Measurements from ENCODE around the gene IWS1. TPM values are rescaled to one million over a fixed set of nuclear protein-coding genes. Genes with fewer than 3 reads are reported as not detected.
"Not testable (repeated sequence)": the region's sequence is repeated elsewhere in the genome, so short reads cannot be mapped to it uniquely, and the experiment has no call there.

The IWS1 gene
- total RNA-seq, 1 experiment from 2014 or later: 29.0 TPM

DNA sequence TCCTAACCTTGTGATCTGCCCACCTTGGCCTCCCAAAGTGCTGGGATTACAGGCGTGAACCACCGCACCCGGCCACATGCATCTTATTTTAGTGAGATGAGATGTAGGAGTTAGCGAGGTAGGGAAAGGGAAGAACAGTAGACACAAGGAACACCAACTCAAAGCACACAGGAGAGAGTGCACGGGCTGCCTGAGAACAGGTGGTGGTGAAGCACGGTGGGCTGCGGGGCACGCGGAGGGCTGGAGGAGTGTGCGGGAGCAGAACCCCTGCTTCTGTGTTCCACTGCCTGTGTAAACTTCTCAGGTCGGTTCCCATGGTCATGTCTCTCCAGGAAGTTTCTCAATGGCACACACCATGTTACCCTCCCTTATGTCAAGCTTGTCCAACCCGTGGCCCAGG is 69.3 kb downstream of the IWS1 start:
- H3K9me3 ChIP-seq: no peaks in the 10 kb centered on the region

DNA sequence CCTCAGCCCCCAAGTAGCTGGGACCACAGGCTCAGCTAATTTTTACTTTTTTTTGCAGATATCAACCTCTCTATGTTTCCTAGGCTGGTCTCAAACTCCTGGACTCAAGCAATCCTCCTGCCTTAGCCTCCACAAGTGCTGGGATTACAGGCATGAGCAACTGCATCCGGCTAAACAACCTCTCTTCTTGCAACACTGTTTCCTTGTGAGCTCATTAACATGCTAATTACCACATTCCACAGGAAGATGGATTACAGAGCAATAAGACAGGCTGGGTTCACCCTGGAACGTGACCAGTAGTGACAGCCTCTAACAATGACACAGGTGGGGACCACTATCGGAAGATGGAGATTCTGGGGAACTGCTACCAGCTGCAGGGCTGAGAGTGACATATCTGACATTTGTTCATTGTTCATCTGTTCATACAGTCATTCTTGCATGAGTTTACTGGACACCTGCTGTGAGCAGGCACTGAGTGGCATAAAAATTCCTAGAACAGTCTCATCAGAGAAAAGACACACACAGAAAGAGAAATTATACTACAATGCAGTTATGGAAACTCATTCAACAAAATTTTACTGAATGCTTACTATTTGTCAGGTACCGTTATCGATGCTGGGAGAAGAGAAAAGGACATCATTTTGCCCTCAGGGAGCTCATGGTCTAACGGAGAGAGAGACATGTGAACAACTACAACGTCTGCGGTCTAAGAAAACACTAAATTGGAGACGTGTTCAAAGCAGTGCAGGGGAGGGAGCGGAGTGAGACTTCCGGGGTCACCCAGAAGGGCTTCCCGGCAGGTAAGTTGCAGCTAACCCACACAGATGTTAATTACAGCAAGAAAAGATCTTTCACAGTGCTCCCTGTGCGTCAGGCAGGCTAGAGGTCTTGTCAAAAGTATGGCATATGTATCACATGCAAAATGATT is 70.5 kb downstream of the IWS1 start:
- Histone ChIP-seq H3K4me3 (no peak overlapping the region), H3K27me3 (no peaks in the 10 kb centered on the region), H3K9me3 (no peaks in the 10 kb centered on the region), H3K36me3 (peaks cover 2% of the 10 kb centered on the region; the same call in 1 of the 2 replicates)
- no peak for DNase-seq

More for the DNA sequence above, 69.3 kb downstream of the IWS1 start:
- Histone ChIP-seq H3K36me3 (peaks cover 2% of the 10 kb centered on the region; the same call in 1 of the 2 replicates), H3K27me3 (no peaks in the 10 kb centered on the region), H3K4me3 (no peak overlapping the region)
- no peak for DNase-seq

DNA sequence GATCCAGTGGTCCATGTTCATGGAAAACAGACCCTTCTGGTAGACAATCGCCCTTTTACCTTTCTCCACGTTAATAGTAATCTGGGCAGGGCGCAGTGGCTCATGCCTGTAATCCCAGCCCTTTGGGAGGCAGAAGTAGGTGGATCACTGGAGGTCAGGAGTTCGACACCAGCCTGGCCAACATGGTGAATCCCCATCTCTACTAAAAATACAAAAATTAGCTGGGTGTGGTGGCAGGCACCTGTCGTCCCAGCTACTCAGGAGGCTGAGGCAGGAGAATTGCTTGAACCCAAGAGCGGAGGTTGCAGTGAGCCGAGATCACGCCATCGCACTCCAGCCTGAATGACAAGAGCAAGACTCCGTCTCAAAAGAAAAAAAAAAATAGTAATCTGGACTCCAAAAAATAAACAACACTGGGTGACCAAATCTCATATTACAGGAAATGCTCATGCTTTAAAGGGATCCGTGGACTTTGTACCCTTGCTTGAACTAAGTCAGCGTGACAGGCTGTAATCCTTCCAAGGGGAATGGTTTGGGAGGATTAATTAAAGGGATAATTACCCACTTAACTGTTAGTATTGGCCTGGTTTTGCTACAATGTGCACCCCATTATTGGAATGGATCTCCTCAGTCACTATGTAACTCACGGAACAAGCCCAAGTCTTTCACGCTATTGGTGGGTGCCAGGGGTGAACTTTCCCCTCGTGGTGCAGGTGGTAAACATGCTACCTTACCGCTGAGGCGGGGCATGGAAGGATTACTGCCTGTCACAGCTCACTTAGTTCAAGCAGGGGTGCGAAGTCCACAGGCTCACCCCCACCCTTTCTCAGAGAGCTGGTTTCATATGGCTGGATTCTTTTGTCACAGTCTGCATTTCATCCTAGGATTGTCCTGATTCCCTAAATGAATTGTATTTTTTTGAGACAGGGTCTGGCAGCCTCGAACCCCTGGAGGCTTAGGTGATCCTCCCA is 71.4 kb downstream of the IWS1 start:
- Histone ChIP-seq H3K27me3 (no peaks in the 10 kb centered on the region), H3K9me3 (no peaks in the 10 kb centered on the region), H3K4me3 (no peak overlapping the region), H3K36me3 (no peaks in the 10 kb centered on the region; the same call in 1 of the 2 replicates)
- DNase-seq: no peak

DNA sequence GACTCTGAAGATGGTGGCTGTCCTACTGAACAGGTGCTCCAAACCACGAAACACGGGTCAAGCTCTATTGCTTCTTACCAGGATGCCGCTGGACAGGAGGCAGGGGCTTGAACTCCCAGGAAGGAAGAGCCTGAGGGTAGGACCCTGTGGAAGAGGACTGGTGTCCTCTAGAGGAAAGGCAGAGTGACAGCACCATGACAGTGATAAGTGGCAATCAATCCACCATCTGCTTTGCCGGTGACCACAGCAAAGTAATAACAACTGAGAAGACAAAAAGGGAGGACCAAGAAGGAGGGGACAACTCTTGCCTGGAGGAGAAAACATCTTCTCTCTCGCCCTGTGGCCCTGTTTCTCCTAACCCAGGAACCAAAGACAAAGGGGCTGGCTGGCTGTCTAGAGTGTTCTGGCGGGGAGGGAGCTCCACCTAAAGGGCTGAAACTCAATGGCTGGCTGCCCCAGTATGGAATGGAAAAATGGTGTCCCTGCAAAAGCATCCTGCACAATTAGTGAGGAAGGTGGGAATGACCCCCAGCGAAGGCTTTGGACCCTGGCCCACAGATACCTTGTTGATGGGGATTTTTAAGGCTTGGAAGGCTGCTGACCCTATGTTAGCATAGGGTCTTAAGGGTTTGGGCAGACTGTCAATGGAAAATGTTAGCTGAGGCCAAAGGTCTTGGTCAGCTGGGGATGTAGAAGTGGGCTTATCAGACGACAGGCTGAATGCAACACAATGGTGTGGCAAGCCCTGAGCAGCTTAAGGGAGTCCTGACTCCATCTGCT is 72.7 kb downstream of the IWS1 start:
- Histone ChIP-seq H3K4me3 (no peak overlapping the region), H3K36me3 (no peaks in the 10 kb centered on the region), H3K27me3 (no peaks in the 10 kb centered on the region), H3K9me3 (no peaks in the 10 kb centered on the region)
- DNase-seq: no peak

DNA sequence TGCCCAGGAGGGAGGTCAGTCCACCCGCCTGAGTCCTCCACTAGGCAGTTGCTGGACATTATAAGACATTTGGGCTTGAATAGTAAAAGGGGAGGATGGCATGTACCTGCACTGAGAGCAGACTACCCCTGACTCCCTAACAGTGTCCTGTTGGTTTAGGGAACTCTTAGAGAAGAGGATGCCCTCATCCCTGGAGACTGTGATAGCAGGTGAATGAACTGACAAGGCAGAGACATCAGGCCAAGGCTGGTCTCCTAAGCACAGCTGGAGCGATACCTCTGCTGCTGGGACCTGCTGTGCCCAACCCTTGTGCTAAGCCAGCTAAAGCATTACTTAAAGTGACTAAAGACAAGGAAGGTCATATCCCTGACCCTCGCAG is 73.3 kb downstream of the IWS1 start:
- no peaks in the 10 kb centered on the region for H3K27me3 ChIP-seq
- H3K36me3 ChIP-seq: no peaks in the 10 kb centered on the region
- no peaks in the 10 kb centered on the region for H3K9me3 ChIP-seq
- DNase-seq: no peak
- no peak overlapping the region for H3K4me3 ChIP-seq

DNA sequence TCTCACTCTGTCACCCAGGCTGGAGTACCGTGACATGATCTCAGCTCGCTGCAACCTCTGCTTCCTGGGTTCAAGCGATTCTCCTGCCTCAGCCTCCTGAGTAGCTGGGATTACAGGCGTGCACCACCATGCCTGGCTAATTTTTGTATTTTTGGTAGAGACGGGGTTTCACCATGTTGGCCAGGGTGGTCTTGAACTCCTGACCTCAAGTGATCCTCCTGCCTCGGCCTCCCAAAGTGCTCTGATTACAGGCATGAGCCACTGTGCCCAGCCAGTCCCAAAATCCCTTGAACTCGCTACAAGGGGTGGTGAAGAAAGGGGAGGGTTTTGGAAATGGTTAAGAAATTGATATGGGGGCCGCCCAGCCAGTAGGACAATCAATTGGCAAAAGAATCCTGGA is 73.9 kb downstream of the IWS1 start:
- not testable (repeated sequence) for H3K27me3 ChIP-seq, H3K36me3 ChIP-seq, DNase-seq, H3K4me3 ChIP-seq, H3K9me3 ChIP-seq

DNA sequence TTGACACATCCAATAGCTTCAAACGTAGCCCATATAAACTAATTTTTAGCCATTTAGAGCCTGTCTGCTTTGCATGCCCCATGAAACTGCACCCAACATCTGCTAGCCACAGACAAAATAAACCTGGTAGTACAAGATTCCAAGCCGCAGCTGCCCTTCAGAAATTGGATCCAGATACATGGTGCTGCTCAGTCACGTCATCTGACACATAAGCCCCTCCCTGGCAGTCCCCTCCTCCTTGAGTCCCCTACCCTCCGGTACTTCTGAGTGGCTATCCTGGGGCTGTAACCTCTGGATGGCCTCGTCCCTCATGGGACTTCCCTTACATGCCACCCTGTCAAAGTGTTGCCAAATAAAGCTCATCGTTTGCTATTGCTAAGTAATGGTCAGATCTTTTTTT is 74.3 kb downstream of the IWS1 start:
- H3K36me3 ChIP-seq: no peaks in the 10 kb centered on the region
- no peak for DNase-seq
- no peaks in the 10 kb centered on the region for H3K9me3 ChIP-seq
- H3K4me3 ChIP-seq: no peak overlapping the region
- H3K27me3 ChIP-seq: no peaks in the 10 kb centered on the region

DNA sequence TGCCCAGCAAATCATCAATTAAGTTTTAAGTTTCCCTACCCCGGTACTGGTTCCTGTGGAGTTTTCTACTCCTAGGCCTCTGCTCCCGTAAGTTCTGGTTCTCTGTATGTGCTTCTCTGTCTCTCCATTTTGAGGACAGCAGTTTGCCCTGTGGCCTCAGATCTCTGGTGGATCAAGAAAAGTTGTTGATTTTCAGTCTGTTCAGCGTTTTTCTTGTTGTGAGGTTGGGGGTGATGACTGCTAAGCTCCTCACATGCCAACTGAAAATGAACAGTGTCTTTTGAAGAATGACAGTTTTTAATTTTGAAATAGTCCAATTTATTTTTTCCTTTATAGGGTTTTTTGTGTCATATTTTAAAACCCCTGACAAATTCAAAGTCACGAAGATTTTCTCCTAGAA is 76.4 kb downstream of the IWS1 start:
- DNase-seq: no peak
- peaks cover under 1% of the 10 kb centered on the region; the same call in 1 of the 2 replicates for H3K9me3 ChIP-seq
- H3K27me3 ChIP-seq: no peaks in the 10 kb centered on the region
- no peak overlapping the region for H3K4me3 ChIP-seq
- H3K36me3 ChIP-seq: no peaks in the 10 kb centered on the region

DNA sequence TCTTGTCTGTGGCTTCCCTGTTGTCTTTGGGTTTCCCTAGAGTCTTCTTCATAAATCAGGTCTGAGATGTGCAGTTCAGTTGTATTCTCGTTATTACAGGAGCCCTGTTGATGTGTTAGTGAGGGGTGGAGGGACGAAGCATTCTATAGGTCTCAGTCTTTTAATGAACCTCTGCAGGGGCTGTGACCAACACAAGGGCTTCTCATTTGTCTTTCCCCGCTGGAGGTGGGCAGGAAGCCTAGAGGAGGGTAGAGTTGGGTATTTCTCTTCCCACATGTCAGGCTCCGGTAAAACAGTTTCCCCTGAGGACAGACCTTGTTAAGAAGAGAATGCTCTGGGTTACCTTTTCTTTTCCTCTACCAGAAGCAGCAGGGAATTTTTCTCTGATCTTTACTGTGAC is 76.9 kb downstream of the IWS1 start:
- H3K27me3 ChIP-seq: no peaks in the 10 kb centered on the region
- peaks cover 3% of the 10 kb centered on the region; the same call in 1 of the 2 replicates for H3K9me3 ChIP-seq
- no peak overlapping the region for H3K4me3 ChIP-seq
- no peaks in the 10 kb centered on the region for H3K36me3 ChIP-seq
- DNase-seq: no peak

DNA sequence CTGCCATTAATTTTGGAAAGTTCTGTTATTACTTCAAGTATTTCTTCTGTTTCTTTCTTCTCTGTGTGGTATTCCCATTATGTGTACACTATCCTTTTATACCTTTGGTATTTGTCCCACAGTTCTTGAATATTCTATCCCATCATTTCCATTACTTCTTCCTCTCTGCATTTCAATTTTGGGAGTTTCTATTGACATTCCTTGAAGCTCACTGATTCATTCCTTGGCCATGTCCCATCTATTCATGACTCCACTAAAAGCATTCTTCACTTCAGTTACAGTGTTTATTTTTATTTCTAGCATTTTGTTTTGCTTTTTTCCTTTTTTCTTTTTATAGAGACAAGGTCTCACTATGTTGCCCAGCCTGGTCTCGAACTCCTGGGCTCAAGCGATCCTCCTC is 77.8 kb downstream of the IWS1 start:
- Histone ChIP-seq H3K4me3 (no peak overlapping the region), H3K36me3 (no peaks in the 10 kb centered on the region), H3K9me3 (peaks cover 3% of the 10 kb centered on the region; the same call in 1 of the 2 replicates), H3K27me3 (no peaks in the 10 kb centered on the region)
- no peak for DNase-seq

DNA sequence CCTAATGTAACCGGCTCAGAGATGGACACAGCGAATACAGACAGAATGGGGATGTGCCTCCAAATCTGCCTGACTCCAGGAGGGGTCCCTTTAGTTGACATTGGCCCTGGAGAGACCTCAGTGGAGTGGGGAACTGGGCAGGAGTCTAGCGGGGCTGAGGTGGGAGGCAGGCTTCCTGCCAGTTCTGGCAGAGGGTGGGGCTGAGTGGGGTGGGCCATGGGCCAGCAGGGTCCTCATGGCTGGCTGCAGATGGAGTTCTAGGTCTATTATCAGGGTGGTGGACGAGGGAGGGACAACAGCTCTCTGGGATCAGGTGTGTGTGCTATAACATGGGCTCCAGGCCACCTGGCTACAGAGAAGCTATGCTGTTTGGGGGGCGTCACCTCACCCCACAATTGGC is 86.9 kb downstream of the IWS1 start:
- H3K36me3 ChIP-seq: peaks cover 2% of the 10 kb centered on the region; the same call in 1 of the 2 replicates
- H3K27me3 ChIP-seq: no peaks in the 10 kb centered on the region
- no peak for DNase-seq
- peaks cover 6% of the 10 kb centered on the region for H3K9me3 ChIP-seq
- H3K4me3 ChIP-seq: no peak overlapping the region

DNA sequence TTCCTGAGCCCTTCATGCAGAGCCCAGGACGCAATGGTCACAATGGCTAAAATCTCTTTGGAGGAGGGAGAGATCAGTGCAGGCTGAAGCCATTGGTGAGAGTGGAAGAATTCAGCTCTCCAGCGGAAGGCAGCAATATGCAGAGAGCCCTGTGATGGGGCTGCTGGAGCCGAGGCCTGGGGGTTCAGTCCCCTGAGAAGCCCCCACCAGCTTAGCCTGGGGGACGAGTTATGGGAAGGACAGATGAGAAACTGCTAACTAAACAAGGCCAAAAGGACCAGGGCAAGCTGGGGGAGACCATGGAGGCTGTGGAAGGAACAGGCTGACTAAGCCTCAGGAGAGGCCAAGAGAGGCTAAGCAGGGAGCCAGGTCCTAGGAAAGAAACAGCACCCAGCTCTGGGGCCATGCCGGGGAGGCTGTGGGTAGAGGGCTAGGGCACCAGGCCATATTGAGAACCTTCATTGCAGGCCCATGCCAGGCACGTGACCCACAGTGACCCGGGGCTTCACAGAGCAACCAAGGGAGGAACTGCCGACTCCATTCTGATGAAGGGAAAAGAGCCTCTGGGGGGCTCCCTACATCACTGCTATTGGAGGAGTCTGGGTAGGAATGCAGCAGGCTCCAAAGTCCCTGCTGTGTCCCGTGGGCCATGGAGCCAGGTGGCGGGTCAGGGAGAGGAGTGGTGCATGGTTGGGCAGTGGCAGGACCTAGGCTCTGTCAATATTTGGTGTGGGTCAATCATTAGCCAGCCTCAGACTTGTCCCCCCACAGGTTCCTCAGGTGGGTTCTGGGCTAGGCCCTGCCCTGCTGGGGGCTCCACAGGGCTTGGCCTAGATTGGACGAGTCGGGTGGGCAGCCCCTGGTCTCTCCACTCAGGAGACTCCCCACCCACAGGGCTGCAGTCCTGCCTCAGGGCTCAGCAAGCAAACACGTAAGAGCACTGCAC is 88.2 kb downstream of the IWS1 start:
- Histone ChIP-seq H3K4me3 (no peak overlapping the region), H3K9me3 (peaks cover 6% of the 10 kb centered on the region), H3K27me3 (no peaks in the 10 kb centered on the region), H3K36me3 (peaks cover 2% of the 10 kb centered on the region; the same call in 1 of the 2 replicates)
- DNase-seq: no peak

DNA sequence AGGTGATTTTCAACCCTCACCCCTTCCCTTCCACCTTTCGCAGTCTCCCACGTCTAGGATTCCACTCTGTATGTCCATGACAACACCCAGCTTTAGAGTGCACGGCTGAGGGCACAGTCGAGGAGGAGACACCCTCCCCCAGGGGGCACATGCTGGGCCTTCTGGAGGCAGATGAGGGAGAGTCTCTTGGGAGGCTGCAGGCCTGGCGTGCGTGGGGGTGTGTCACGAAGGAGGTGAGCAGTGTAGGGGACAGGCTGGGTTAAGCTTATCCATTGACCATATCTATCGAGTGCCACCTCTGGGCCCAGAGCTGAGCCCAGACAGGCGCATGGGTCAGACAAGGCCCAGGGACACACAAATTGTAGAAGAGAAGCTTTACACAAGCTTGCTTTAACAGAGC is 89.2 kb downstream of the IWS1 start:
- DNase-seq: no peak
- H3K4me3 ChIP-seq: no peak overlapping the region
- H3K36me3 ChIP-seq: peaks cover 2% of the 10 kb centered on the region; the same call in 1 of the 2 replicates
- H3K27me3 ChIP-seq: no peaks in the 10 kb centered on the region
- peaks cover 6% of the 10 kb centered on the region for H3K9me3 ChIP-seq

DNA sequence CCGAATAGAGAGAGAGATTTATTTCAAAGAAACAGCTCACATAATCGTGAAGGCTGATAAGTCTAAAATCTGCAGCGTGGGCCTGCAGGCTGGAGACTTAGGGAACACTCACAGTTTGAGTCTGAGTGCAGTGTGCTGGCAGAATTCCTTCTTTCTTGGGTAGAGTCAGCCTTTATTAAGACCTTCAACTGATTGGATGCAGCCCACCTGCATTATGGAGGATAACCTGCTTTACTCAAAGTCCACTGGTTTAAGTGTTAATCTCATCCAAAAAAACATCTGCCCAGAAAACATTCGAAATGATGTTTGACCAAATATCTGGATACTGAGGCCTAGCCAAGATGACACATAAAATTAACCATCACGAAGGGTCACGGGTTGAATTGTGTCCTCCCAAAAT is 91.8 kb downstream of the IWS1 start:
- no peak for DNase-seq
- H3K27me3 ChIP-seq: no peaks in the 10 kb centered on the region
- no peak overlapping the region for H3K4me3 ChIP-seq
- no peaks in the 10 kb centered on the region for H3K9me3 ChIP-seq
- H3K36me3 ChIP-seq: no peaks in the 10 kb centered on the region

DNA sequence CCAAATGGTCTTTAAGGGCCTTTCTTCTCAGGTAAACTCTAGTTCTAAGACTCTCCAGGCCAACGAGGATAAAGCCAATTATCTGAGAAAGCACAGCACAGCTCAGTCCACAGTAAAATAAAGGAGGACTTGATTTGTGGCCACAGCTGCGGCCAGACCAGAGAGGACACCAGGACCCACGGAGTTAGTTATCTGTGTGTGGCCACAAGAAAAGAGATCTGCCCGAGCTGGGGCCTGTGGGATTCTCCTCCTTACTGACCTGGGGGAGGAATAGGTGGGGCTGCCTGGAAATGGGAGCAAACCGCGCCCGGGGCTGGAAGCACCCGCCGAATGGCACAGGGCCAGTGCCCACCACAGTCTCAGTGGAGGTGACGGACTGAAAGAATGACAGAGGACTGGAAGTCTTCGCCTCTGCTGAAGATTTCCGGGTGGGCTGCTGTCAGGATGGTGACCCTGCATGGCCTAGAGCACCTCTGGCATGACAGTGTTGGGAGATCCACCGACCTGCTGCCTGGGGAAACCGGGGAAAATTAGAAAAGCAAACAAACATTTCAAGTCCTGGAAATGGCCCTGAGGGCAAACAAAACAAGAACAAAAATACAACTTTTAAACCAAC is 94.8 kb downstream of the IWS1 start:
- no peaks in the 10 kb centered on the region for H3K36me3 ChIP-seq

More for the DNA sequence above, 94.8 kb downstream of the IWS1 start:
- H3K27me3 ChIP-seq: no peaks in the 10 kb centered on the region
- no peak for DNase-seq
- H3K9me3 ChIP-seq: no peaks in the 10 kb centered on the region
- no peak overlapping the region for H3K4me3 ChIP-seq

Measured in MG63 (cell line).